ENCODE data around the gene WSCD2.

DNA sequence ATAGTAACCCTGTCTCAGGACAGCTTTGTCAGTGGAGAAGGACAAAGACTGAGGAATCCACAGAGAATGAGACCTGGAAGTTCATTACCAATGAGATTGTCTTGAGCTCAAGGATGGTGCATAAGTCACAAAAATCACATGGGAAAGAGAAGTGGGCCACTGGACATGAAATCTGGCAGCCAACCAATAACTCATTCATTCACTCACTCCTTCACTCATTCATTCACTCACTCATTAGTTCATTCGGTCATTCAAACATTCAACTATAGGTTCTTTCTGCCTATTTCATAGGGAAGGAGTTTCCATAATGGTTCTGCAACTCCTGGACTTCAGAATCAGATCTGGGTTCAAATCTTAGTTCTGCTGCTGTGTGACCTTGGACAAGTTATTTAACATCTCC, 18.2 kb upstream of the WSCD2 start:
- TF ChIP-seq, protein P1, sequence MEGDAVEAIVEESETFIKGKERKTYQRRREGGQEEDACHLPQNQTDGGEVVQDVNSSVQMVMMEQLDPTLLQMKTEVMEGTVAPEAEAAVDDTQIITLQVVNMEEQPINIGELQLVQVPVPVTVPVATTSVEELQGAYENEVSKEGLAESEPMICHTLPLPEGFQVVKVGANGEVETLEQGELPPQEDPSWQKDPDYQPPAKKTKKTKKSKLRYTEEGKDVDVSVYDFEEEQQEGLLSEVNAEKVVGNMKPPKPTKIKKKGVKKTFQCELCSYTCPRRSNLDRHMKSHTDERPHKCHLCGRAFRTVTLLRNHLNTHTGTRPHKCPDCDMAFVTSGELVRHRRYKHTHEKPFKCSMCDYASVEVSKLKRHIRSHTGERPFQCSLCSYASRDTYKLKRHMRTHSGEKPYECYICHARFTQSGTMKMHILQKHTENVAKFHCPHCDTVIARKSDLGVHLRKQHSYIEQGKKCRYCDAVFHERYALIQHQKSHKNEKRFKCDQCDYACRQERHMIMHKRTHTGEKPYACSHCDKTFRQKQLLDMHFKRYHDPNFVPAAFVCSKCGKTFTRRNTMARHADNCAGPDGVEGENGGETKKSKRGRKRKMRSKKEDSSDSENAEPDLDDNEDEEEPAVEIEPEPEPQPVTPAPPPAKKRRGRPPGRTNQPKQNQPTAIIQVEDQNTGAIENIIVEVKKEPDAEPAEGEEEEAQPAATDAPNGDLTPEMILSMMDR (IDR thresholded peaks at IDR 0.05): no peak
- TF ChIP-seq POLR2A (IDR thresholded peaks at IDR 0.05): no peak

Data from body of pancreas (tissue), 4 donors.